ENCODE data around the gene TOLLIP.

The TOLLIP gene

GRCh38 chr11:1228101-1228821 is 81.2 kb downstream of the TOLLIP start:
- DNase-seq, result no peak

- DNase-seq, result no peak
These were observed 81.8 kb downstream of the TOLLIP start for GRCh38 chr11:1227551-1228100.

GRCh38 chr11:1226986-1227550 is 82.4 kb downstream of the TOLLIP start:
- no peak for DNase-seq

GRCh38 chr11:1226226-1226985 is 83.0 kb downstream of the TOLLIP start:
- DNase-seq, result no peak

GRCh38 chr11:1225386-1226225 is 83.8 kb downstream of the TOLLIP start:
- no peak for DNase-seq

GRCh38 chr11:1224491-1225385 is 84.7 kb downstream of the TOLLIP start:
- DNase-seq, result no peak
